Measurements from ENCODE around the gene SLC22A3.

Gene SLC22A3

GRCh38 chr6:160417146-160417545 lies 69.0 kb downstream of the SLC22A3 start:
- no peak for TF ChIP-seq SP1 (IDR thresholded peaks at IDR 0.05)
- no peak for TF ChIP-seq PKNOX1 (IDR thresholded peaks at IDR 0.05)
- TF ChIP-seq CTBP1 (IDR thresholded peaks at IDR 0.05; ENCODE audit: borderline replicate concordance): no peak
- TF ChIP-seq NFRKB (IDR thresholded peaks at IDR 0.05): no peak
- TF ChIP-seq ELF4 (IDR thresholded peaks at IDR 0.05): no peak
- TF ChIP-seq TARDBP (IDR thresholded peaks at IDR 0.05): no peak
- TF ChIP-seq FOXM1 (IDR thresholded peaks at IDR 0.05; ENCODE audit: borderline replicate concordance): no peak
- no peak for TF ChIP-seq L3MBTL2 (conservative IDR thresholded peaks at IDR 0.05)
- TF ChIP-seq BHLHE40 (IDR thresholded peaks at IDR 0.05; ENCODE audit: borderline replicate concordance): no peak
- TF ChIP-seq SUZ12 (IDR thresholded peaks at IDR 0.05): no peak
- no peak for TF ChIP-seq LEF1 (IDR thresholded peaks at IDR 0.05; ENCODE audit: borderline replicate concordance)
- TF ChIP-seq HDGF (IDR thresholded peaks at IDR 0.05; ENCODE audit: borderline replicate concordance): no peak
- TF ChIP-seq FOXK2 (IDR thresholded peaks at IDR 0.05): no peak
- TF ChIP-seq FOXA1 (IDR thresholded peaks at IDR 0.05): no peak
- TF ChIP-seq ZNF384 (IDR thresholded peaks at IDR 0.05): no peak
- no peak for TF ChIP-seq ARNT (IDR thresholded peaks at IDR 0.05)
- CTCF ChIA-PET: no interaction called here
- DNase-seq (ENCODE audit: extremely low spot score): no peak
- POLR2A ChIA-PET: no interaction called here

- no peak for TF ChIP-seq TARDBP (IDR thresholded peaks at IDR 0.05)
- no peak for TF ChIP-seq LEF1 (IDR thresholded peaks at IDR 0.05; ENCODE audit: borderline replicate concordance)
- no peak for TF ChIP-seq NFRKB (IDR thresholded peaks at IDR 0.05)
- no peak for TF ChIP-seq ARNT (IDR thresholded peaks at IDR 0.05)
- no peak for TF ChIP-seq SP1 (IDR thresholded peaks at IDR 0.05)
- TF ChIP-seq L3MBTL2 (conservative IDR thresholded peaks at IDR 0.05): no peak
- ChIA-PET POLR2A (no interaction called here), CTCF (no interaction called here)
- no peak for DNase-seq (ENCODE audit: extremely low spot score)
Measured at GRCh38 chr6:160417550-160417949, 69.4 kb downstream of the SLC22A3 start.

GRCh38 chr6:160418370-160418769 lies 70.2 kb downstream of the SLC22A3 start:
- CTCF ChIA-PET: no interaction called here
- POLR2A ChIA-PET: no interaction called here
- TF ChIP-seq L3MBTL2 (conservative IDR thresholded peaks at IDR 0.05) (no peak), SP1 (IDR thresholded peaks at IDR 0.05) (no peak), FOXK2 (IDR thresholded peaks at IDR 0.05) (no peak), ARNT (IDR thresholded peaks at IDR 0.05) (no peak), BHLHE40 (IDR thresholded peaks at IDR 0.05; ENCODE audit: borderline replicate concordance) (no peak), SUZ12 (IDR thresholded peaks at IDR 0.05) (no peak), TARDBP (IDR thresholded peaks at IDR 0.05) (no peak), FOXA1 (IDR thresholded peaks at IDR 0.05) (no peak), ELF4 (IDR thresholded peaks at IDR 0.05) (no peak), NFRKB (IDR thresholded peaks at IDR 0.05) (no peak), CTBP1 (IDR thresholded peaks at IDR 0.05; ENCODE audit: borderline replicate concordance) (no peak), LEF1 (IDR thresholded peaks at IDR 0.05; ENCODE audit: borderline replicate concordance) (no peak), ZNF384 (IDR thresholded peaks at IDR 0.05) (no peak), PKNOX1 (IDR thresholded peaks at IDR 0.05) (no peak), FOXM1 (IDR thresholded peaks at IDR 0.05; ENCODE audit: borderline replicate concordance) (no peak)
- DNase-seq (ENCODE audit: extremely low spot score): no peak

GRCh38 chr6:160419488-160419887 lies 71.3 kb downstream of the SLC22A3 start:
- no peak for DNase-seq (ENCODE audit: extremely low spot score)
- ChIA-PET POLR2A (no interaction called here), CTCF (no interaction called here)
- TF ChIP-seq SUZ12 (IDR thresholded peaks at IDR 0.05): no peak
- TF ChIP-seq LEF1 (IDR thresholded peaks at IDR 0.05; ENCODE audit: borderline replicate concordance): no peak
- TF ChIP-seq HDGF (IDR thresholded peaks at IDR 0.05; ENCODE audit: borderline replicate concordance): no peak
- no peak for TF ChIP-seq NFRKB (IDR thresholded peaks at IDR 0.05)
- TF ChIP-seq TARDBP (IDR thresholded peaks at IDR 0.05): no peak
- no peak for TF ChIP-seq ARNT (IDR thresholded peaks at IDR 0.05)
- TF ChIP-seq ELF4 (IDR thresholded peaks at IDR 0.05): no peak
- TF ChIP-seq PKNOX1 (IDR thresholded peaks at IDR 0.05): no peak
- TF ChIP-seq SP1 (IDR thresholded peaks at IDR 0.05): no peak
- TF ChIP-seq FOXM1 (IDR thresholded peaks at IDR 0.05; ENCODE audit: borderline replicate concordance): no peak
- no peak for TF ChIP-seq CTBP1 (IDR thresholded peaks at IDR 0.05; ENCODE audit: borderline replicate concordance)
- no peak for TF ChIP-seq FOXA1 (IDR thresholded peaks at IDR 0.05)
- TF ChIP-seq L3MBTL2 (conservative IDR thresholded peaks at IDR 0.05): no peak
- TF ChIP-seq FOXK2 (IDR thresholded peaks at IDR 0.05): no peak
- TF ChIP-seq BHLHE40 (IDR thresholded peaks at IDR 0.05; ENCODE audit: borderline replicate concordance): no peak
- TF ChIP-seq ZNF384 (IDR thresholded peaks at IDR 0.05): no peak

- DNase-seq (ENCODE audit: extremely low spot score): no peak
- CTCF ChIA-PET: no interaction called here
- POLR2A ChIA-PET: no interaction called here
- TF ChIP-seq L3MBTL2 (conservative IDR thresholded peaks at IDR 0.05) (no peak), ELF4 (IDR thresholded peaks at IDR 0.05) (no peak), FOXM1 (IDR thresholded peaks at IDR 0.05; ENCODE audit: borderline replicate concordance) (no peak), SP1 (IDR thresholded peaks at IDR 0.05) (no peak), FOXK2 (IDR thresholded peaks at IDR 0.05) (no peak), HDGF (IDR thresholded peaks at IDR 0.05; ENCODE audit: borderline replicate concordance) (no peak), FOXA1 (IDR thresholded peaks at IDR 0.05) (no peak), TARDBP (IDR thresholded peaks at IDR 0.05) (no peak), BHLHE40 (IDR thresholded peaks at IDR 0.05; ENCODE audit: borderline replicate concordance) (no peak), ZNF384 (IDR thresholded peaks at IDR 0.05) (no peak)
Measured at GRCh38 chr6:160420253-160420968, 72.2 kb downstream of the SLC22A3 start.

- CTCF ChIA-PET: no interaction called here
- no peak for DNase-seq (ENCODE audit: extremely low spot score)
- POLR2A ChIA-PET: no interaction called here
- TF ChIP-seq BHLHE40 (IDR thresholded peaks at IDR 0.05; ENCODE audit: borderline replicate concordance) (no peak), L3MBTL2 (conservative IDR thresholded peaks at IDR 0.05) (no peak), FOXA1 (IDR thresholded peaks at IDR 0.05) (no peak), NFRKB (IDR thresholded peaks at IDR 0.05) (no peak), PKNOX1 (IDR thresholded peaks at IDR 0.05) (no peak), TARDBP (IDR thresholded peaks at IDR 0.05) (no peak), SUZ12 (IDR thresholded peaks at IDR 0.05) (no peak), SP1 (IDR thresholded peaks at IDR 0.05) (no peak), FOXK2 (IDR thresholded peaks at IDR 0.05) (no peak), LEF1 (IDR thresholded peaks at IDR 0.05; ENCODE audit: borderline replicate concordance) (no peak)
Measured at GRCh38 chr6:160420969-160421556, 72.9 kb downstream of the SLC22A3 start.
